ENCODE measurements around the gene PALM.

PALM gene

GRCh38 chr19:771332-771785, 62.6 kb downstream of the PALM start:
- peak; percentile 60 for TF ChIP-seq CTCF (IDR thresholded peaks at IDR 0.05; ENCODE audit: extremely low read depth, insufficient read depth, missing control alignments)
- in situ Hi-C loops (cut with MboI; ENCODE audit: low pct_unique_long_range_greater_than_20kb, low sequenced_read_pairs, unreplicated experiment), result no loop called here
- peak; percentile 79 for DNase-seq (ENCODE audit: low spot score)

GRCh38 chr19:772063-772462, 63.3 kb downstream of the PALM start:
- TF ChIP-seq CTCF (IDR thresholded peaks at IDR 0.05; ENCODE audit: extremely low read depth, insufficient read depth, missing control alignments), result no peak
- DNase-seq (ENCODE audit: low spot score), result no peak
- in situ Hi-C loops (cut with MboI; ENCODE audit: low pct_unique_long_range_greater_than_20kb, low sequenced_read_pairs, unreplicated experiment), result no loop called here

- no peak for TF ChIP-seq CTCF (IDR thresholded peaks at IDR 0.05; ENCODE audit: extremely low read depth, insufficient read depth, missing control alignments)
- DNase-seq (ENCODE audit: low spot score), result no peak
- in situ Hi-C loops (cut with MboI; ENCODE audit: low pct_unique_long_range_greater_than_20kb, low sequenced_read_pairs, unreplicated experiment), result no loop called here
Observed at GRCh38 chr19:772730-773436, 64.1 kb downstream of the PALM start.

GRCh38 chr19:776549-776948, 67.8 kb downstream of the PALM start:
- no peak for DNase-seq (ENCODE audit: low spot score)
- in situ Hi-C loops (cut with MboI; ENCODE audit: low pct_unique_long_range_greater_than_20kb, low sequenced_read_pairs, unreplicated experiment), result no loop called here
- no peak for TF ChIP-seq CTCF (IDR thresholded peaks at IDR 0.05; ENCODE audit: extremely low read depth, insufficient read depth, missing control alignments)

- no peak for DNase-seq (ENCODE audit: low spot score)
- in situ Hi-C loops (cut with MboI; ENCODE audit: low pct_unique_long_range_greater_than_20kb, low sequenced_read_pairs, unreplicated experiment), result no loop called here
- no peak for TF ChIP-seq CTCF (IDR thresholded peaks at IDR 0.05; ENCODE audit: extremely low read depth, insufficient read depth, missing control alignments)
Observed at GRCh38 chr19:778910-779653, 70.3 kb downstream of the PALM start.

- DNase-seq (ENCODE audit: low spot score), result no peak
- in situ Hi-C loops (cut with MboI; ENCODE audit: low pct_unique_long_range_greater_than_20kb, low sequenced_read_pairs, unreplicated experiment), result no loop called here
- no peak for TF ChIP-seq CTCF (IDR thresholded peaks at IDR 0.05; ENCODE audit: extremely low read depth, insufficient read depth, missing control alignments)
Observed at GRCh38 chr19:780935-781334, 72.2 kb downstream of the PALM start.

Data from GM13977 (cell line).